Chondrocyte (in vitro differentiated cells): Measurements from ENCODE around the gene AKAP12. TPM values are rescaled to one million over a fixed set of nuclear protein-coding genes. Genes with fewer than 3 reads are reported as not detected.
A peak's percentile ranks its signal among the peaks of the same experiment; 100 is the strongest.

ENCODE experiments used
- DNase-seq: peaks from one replicate; pipeline ENCODE4 v3.0.0; 2021; ENCODE audit warnings: mixed read lengths, low spot score
- H3K27ac Mint-ChIP-seq: one replicate; pipeline ENCODE4 v1.8.0; 2021; ENCODE audit warnings: mild to moderate bottlenecking, moderate library complexity, mixed read lengths; ENCODE audit not compliant: unreplicated experiment
- H3K27me3 Mint-ChIP-seq: 2 replicates; pipeline ENCODE4 v1.8.0; 2021; ENCODE audit warnings: low read depth, mixed read lengths
- H3K36me3 Mint-ChIP-seq: 2 replicates; pipeline ENCODE4 v1.8.0; 2021; ENCODE audit warnings: low read depth, mixed read lengths
- H3K4me1 Mint-ChIP-seq: 2 replicates; pipeline ENCODE4 v1.8.0; 2021; ENCODE audit warnings: low read depth, mild to moderate bottlenecking, mixed read lengths
- H3K4me3 Mint-ChIP-seq: one replicate; pipeline ENCODE4 v1.8.0; 2021; ENCODE audit warnings: mild to moderate bottlenecking, moderate library complexity, mixed read lengths; ENCODE audit not compliant: unreplicated experiment
- H3K9me3 Mint-ChIP-seq: 2 replicates; pipeline ENCODE4 v1.8.0; 2021; ENCODE audit warnings: low read depth, mixed read lengths
- total RNA-seq: library from RNA; stranded (reverse); gene quantifications from 3 replicates; pipeline ENCODE4 v1.2.1, GENCODE V29; 2021
- TF ChIP-seq, protein P1 (sequence below): fragments of 200-600 bp; sonication (generic); IDR thresholded peaks from 2 replicates; pipeline ENCODE4 v1.5.0; 2021; ENCODE audit warnings: antibody characterized with exemption, mild to moderate bottlenecking, moderate library complexity

AKAP12 gene
- total RNA-seq, 1 donor from 2014 or later, result 176 TPM

DNA sequence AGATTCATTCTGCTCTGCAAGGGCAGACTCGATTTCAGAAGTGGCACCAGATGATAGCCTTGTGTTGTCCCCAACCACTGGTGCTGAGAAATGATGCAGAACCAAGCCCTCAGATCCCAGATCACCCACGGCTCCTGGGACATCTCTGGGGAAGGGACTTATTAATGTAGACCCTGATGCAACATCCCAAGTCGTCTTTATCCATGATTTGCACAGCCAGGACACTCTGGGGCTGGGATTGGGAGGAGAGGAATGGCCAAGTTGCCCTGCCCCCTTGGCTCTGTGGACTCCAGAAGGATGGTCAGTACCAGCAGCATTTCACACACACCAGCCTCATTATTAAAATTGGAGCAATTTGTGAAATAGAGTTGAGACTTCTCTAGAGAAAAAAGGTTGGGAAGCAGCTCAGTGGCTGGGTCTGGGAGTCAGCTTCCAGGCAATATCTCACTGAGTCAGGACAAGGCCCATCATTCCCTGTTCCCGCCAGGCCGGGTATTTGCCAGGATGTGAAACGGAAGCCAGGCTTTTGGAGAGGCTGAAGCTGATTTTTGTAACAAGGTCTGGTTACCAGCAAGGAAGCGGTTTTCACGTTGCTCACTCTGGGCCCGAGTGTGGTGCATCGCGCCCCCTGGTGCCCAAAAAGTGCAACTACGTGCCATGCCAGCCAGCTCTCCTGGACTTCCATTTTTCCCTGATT is 84.2 kb downstream of the AKAP12 start:
- no peaks in the 10 kb centered on the region for H3K27me3 Mint-ChIP-seq
- H3K36me3 Mint-ChIP-seq, result peaks cover 5% of the 10 kb centered on the region
- TF ChIP-seq, protein P1, sequence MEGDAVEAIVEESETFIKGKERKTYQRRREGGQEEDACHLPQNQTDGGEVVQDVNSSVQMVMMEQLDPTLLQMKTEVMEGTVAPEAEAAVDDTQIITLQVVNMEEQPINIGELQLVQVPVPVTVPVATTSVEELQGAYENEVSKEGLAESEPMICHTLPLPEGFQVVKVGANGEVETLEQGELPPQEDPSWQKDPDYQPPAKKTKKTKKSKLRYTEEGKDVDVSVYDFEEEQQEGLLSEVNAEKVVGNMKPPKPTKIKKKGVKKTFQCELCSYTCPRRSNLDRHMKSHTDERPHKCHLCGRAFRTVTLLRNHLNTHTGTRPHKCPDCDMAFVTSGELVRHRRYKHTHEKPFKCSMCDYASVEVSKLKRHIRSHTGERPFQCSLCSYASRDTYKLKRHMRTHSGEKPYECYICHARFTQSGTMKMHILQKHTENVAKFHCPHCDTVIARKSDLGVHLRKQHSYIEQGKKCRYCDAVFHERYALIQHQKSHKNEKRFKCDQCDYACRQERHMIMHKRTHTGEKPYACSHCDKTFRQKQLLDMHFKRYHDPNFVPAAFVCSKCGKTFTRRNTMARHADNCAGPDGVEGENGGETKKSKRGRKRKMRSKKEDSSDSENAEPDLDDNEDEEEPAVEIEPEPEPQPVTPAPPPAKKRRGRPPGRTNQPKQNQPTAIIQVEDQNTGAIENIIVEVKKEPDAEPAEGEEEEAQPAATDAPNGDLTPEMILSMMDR, result peak; percentile 98
- DNase-seq, result no peak
- peak overlapping the region; percentile 78 for H3K27ac Mint-ChIP-seq
- no peak overlapping the region for H3K4me3 Mint-ChIP-seq
- H3K9me3 Mint-ChIP-seq, result peaks cover 3% of the 10 kb centered on the region
- H3K4me1 Mint-ChIP-seq, result peaks cover 65% of the 10 kb centered on the region

DNA sequence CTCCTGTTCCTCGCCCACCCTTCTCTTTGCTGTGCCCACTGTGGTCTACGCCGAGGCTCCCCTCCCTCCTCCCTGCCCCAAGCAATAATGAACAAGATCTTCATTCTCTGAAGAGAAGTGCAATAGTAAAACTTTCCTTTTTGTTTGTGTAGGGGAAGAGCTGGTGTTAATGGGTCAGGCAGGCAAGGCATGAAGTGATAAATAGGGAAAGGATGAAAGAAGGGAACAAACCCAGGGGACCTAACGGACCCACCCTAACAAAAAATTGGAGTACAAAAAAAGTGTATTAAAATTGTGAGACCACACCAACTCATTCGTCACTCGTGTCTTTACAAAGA is 84.7 kb downstream of the AKAP12 start:
- Mint-ChIP-seq H3K36me3 (peaks cover 5% of the 10 kb centered on the region), H3K27me3 (no peaks in the 10 kb centered on the region), H3K4me3 (no peak overlapping the region), H3K27ac (peak overlapping the region; percentile 78), H3K4me1 (peaks cover 67% of the 10 kb centered on the region), H3K9me3 (peaks cover 3% of the 10 kb centered on the region)
- DNase-seq, result no peak
- TF ChIP-seq, protein P1, result peak; percentile 62

DNA sequence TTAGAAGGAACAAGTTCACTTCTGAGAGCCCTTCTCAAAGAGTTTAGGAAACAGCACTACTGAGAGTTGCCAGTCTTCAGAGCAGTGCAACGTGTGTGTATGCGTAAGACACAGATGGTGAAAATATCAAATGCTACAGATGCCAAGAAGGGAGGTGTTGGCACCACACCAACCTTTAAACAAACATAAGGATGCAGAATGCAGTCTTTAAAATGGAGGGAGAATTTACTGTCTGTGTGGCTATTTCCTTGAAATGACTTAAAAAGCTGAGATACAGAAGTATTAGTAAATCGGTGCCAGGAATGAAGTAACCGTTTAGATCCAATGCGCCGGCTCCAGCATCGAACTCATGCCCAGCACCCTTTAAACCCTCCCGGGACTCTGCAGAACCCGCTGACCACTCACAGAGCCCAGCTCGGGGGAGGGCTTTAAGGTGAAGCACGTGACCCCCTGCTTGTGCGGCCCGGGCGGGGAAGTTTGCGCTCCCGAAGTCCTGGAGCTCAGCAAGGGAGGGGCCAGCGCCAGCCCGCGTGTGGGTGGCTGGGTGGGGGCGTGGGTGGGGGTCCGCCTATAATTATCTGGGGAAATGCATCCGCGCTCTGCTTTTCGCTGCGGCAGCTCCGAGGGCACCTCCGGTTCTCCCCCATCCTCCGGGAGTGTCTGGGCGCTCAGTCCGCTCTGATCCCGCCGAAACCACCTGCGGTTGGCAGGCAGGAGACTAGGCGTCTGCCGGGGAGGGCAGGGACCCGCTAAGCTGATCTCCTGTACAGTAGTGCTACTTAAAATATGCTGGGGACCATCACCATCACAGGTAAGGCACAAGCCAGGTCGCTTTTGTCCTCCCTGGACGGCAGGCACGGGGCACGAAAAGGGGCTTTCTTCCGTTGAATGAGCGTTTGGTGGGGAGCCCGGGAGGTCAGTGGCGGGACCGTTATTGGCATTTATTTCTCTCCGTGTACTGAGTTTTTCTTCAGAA is 85.6 kb downstream of the AKAP12 start:
- H3K9me3 Mint-ChIP-seq, result peaks cover 3% of the 10 kb centered on the region
- H3K36me3 Mint-ChIP-seq, result peaks cover 3% of the 10 kb centered on the region
- H3K27ac Mint-ChIP-seq, result peak overlapping the region; percentile 70
- H3K4me1 Mint-ChIP-seq, result peaks cover 67% of the 10 kb centered on the region
- peak overlapping the region; percentile 79 for H3K4me3 Mint-ChIP-seq
- TF ChIP-seq, protein P1, result no peak
- H3K27me3 Mint-ChIP-seq, result no peaks in the 10 kb centered on the region
- no peak for DNase-seq

DNA sequence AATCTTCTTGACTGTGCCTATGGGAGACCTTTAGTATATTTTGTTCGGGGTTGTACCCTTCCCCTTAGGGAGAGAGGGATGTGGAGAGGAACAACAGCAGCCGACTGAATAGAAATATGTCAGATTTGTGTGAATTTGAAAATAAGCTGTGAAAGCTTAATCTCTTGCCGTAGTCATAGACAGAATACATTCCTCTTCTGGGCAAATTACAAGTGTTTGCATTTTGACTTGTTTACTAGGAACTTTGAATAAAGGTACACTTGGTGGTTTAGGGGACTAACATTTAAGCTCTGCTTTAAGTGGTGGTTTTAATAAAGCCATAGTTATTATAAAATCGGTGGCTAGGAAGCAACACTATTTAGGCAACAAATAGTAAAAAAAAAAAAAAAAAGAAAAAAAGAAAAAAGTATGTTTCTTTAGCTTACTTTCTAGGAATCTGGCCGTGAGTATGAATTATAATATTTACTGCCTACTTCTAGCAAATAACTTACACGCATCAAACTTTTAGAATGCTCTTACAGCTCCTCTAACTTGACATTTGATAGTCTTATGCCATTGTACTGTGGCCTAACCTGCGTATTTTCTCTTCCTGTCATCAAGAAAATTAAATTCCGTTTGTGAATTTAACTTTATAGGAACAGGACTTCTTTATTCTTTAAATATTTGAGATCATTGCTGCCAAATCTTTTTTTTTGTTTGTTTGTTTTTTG is 86.5 kb downstream of the AKAP12 start:
- Mint-ChIP-seq H3K4me3 (peak overlapping the region; percentile 79), H3K36me3 (no peaks in the 10 kb centered on the region), H3K4me1 (peaks cover 70% of the 10 kb centered on the region), H3K9me3 (peaks cover 3% of the 10 kb centered on the region), H3K27ac (peak overlapping the region; percentile 70), H3K27me3 (no peaks in the 10 kb centered on the region)
- TF ChIP-seq, protein P1, result no peak
- no peak for DNase-seq

DNA sequence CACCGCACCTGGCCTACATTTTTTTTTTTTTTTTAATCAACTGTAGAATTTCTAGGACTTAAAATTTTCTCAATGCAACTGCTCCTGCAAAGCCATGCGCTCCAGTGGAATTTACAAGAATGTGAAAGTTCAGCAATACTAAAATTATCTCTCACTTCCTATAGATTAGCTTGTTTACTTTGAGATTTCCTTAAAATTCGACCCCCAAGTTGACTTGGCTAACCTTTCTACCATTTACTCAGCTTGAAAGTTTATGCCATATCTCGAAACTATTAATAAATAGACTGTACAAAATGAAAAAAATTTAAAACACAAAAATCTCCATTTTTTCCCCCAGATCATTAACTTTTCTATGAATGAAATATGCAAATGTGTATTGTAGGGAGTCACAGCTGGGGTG is 87.3 kb downstream of the AKAP12 start:
- Mint-ChIP-seq H3K9me3 (no peaks in the 10 kb centered on the region), H3K27ac (no peak overlapping the region)

More for the DNA sequence above, 87.3 kb downstream of the AKAP12 start:
- Mint-ChIP-seq H3K36me3 (no peaks in the 10 kb centered on the region), H3K27me3 (no peaks in the 10 kb centered on the region), H3K4me3 (peak overlapping the region; percentile 79), H3K4me1 (peaks cover 70% of the 10 kb centered on the region)
- TF ChIP-seq, protein P1, result no peak
- DNase-seq, result no peak
